ENCODE results near the gene SLC22A7. TPM values are rescaled to one million over a fixed set of nuclear protein-coding genes. Genes with fewer than 3 reads are reported as not detected.

The SLC22A7 gene
- total and polyA plus RNA-seq, 2 experiments from 2014 or later: 0.31 TPM; not detected in 1

DNA sequence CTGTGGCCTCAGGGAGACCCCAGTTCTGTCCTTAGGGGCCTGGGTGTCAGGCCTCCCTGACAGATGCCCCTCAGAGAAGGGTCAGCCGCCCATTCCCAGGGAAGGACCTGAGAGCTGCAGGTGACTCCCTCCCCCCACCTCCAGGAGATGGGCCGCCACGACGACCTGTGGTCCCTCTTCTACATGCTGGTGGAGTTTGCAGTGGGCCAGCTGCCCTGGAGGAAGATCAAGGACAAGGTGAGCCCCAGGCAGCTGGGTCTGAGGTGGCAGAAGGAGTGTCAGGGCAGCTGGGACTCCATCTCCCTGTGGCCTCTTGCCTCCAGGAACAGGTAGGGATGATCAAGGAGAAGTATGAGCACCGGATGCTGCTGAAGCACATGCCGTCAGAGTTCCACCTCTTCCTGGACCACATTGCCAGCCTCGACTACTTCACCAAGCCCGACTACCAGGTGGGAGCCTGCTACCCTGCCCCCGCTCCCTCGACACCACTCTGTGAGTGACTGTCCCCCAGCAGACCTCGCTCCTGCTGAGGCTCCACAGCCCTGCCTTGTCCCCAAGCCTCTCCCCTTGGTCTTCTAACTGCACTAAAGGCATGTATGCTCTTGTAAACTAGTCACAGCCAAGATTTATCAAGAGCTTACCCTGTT, 42.5 kb upstream of the SLC22A7 start (continued):
- TF ChIP-seq, protein P1, sequence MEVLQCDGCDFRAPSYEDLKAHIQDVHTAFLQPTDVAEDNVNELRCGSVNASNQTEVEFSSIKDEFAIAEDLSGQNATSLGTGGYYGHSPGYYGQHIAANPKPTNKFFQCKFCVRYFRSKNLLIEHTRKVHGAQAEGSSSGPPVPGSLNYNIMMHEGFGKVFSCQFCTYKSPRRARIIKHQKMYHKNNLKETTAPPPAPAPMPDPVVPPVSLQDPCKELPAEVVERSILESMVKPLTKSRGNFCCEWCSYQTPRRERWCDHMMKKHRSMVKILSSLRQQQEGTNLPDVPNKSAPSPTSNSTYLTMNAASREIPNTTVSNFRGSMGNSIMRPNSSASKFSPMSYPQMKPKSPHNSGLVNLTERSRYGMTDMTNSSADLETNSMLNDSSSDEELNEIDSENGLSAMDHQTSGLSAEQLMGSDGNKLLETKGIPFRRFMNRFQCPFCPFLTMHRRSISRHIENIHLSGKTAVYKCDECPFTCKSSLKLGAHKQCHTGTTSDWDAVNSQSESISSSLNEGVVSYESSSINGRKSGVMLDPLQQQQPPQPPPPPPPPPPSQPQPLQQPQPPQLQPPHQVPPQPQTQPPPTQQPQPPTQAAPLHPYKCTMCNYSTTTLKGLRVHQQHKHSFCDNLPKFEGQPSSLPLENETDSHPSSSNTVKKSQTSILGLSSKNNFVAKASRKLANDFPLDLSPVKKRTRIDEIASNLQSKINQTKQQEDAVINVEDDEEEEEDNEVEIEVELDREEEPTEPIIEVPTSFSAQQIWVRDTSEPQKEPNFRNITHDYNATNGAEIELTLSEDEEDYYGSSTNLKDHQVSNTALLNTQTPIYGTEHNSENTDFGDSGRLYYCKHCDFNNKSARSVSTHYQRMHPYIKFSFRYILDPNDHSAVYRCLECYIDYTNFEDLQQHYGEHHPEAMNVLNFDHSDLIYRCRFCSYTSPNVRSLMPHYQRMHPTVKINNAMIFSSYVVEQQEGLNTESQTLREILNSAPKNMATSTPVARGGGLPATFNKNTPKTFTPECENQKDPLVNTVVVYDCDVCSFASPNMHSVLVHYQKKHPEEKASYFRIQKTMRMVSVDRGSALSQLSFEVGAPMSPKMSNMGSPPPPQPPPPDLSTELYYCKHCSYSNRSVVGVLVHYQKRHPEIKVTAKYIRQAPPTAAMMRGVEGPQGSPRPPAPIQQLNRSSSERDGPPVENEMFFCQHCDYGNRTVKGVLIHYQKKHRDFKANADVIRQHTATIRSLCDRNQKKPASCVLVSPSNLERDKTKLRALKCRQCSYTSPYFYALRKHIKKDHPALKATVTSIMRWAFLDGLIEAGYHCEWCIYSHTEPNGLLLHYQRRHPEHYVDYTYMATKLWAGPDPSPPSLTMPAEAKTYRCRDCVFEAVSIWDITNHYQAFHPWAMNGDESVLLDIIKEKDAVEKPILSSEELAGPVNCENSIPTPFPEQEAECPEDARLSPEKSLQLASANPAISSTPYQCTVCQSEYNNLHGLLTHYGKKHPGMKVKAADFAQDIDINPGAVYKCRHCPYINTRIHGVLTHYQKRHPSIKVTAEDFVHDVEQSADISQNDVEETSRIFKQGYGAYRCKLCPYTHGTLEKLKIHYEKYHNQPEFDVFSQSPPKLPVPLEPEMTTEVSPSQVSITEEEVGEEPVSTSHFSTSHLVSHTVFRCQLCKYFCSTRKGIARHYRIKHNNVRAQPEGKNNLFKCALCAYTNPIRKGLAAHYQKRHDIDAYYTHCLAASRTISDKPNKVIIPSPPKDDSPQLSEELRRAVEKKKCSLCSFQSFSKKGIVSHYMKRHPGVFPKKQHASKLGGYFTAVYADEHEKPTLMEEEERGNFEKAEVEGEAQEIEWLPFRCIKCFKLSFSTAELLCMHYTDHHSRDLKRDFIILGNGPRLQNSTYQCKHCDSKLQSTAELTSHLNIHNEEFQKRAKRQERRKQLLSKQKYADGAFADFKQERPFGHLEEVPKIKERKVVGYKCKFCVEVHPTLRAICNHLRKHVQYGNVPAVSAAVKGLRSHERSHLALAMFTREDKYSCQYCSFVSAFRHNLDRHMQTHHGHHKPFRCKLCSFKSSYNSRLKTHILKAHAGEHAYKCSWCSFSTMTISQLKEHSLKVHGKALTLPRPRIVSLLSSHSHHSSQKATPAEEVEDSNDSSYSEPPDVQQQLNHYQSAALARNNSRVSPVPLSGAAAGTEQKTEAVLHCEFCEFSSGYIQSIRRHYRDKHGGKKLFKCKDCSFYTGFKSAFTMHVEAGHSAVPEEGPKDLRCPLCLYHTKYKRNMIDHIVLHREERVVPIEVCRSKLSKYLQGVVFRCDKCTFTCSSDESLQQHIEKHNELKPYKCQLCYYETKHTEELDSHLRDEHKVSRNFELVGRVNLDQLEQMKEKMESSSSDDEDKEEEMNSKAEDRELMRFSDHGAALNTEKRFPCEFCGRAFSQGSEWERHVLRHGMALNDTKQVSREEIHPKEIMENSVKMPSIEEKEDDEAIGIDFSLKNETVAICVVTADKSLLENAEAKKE (CRISPR knock-in tag; IDR thresholded peaks at IDR 0.05): no peak

DNA sequence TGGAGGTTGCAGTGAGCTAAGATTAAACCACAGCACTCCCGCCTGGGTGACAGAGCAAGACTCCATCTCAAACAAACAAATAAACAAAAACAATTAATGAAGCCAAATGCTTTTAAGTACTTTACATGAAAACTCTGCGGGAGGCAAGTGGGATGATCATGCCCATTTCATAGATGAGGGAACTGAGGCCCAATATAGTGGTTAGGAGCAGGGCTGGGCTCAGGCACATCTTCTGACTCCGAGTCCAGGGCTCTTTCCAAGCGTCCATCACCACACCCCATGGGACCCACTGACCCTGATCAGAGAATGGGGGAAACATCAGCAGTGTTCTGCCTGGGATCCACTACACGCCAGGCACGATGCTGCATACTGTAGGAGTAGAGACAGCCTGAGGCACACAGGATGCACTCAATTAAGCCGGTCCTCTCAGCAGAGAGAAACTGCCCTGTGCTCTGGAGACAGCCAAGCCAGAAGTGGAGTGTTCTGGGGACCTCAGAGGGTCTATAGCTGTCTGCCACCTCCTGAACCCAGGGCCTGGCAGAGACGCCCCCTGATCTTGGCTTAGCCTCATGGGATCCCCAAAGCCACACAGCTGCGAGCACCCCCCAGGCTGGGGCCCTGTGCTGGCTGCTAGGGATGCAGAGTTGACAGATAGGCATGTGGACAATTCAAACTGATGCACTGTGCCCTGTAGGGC, 41.2 kb upstream of the SLC22A7 start:
- H2AFZ ChIP-seq: no peak overlapping the region
- H3K4me3 ChIP-seq: no peak overlapping the region
- no peaks in the 10 kb centered on the region for H4K20me1 ChIP-seq (replicated peaks; ENCODE audit: insufficient read depth)
- H3K27ac ChIP-seq (ENCODE audit: low read depth): no peak overlapping the region
- no peaks in the 10 kb centered on the region; the same call in 2 of the 3 replicates for H3K9me3 Mint-ChIP-seq
- peaks cover 21% of the 10 kb centered on the region for H3K27me3 Mint-ChIP-seq (ENCODE audit: insufficient read depth, low read depth, poor library complexity)
- ATAC-seq: no peak
- no peaks in the 10 kb centered on the region for H3K27me3 ChIP-seq (ENCODE audit: insufficient read depth)
- no peaks in the 10 kb centered on the region for H3K36me3 ChIP-seq (ENCODE audit: insufficient read depth)
- H3K4me2 ChIP-seq: no peak overlapping the region
- DNase-seq (ENCODE audit: low spot score): no peak
- H3K9me2 ChIP-seq (ENCODE audit: insufficient read depth): no peaks in the 10 kb centered on the region
- no peaks in the 10 kb centered on the region for H3F3A ChIP-seq (replicated peaks; ENCODE audit: low read depth)
- no peaks in the 10 kb centered on the region for H3K4me1 ChIP-seq (ENCODE audit: insufficient read depth)
- no peaks in the 10 kb centered on the region for H3K36me3 Mint-ChIP-seq (ENCODE audit: low read depth)
- peaks cover 10% of the 10 kb centered on the region for H3K4me1 Mint-ChIP-seq
- H3K27ac Mint-ChIP-seq: no peak overlapping the region
- H3K79me2 ChIP-seq (replicated peaks; ENCODE audit: insufficient read depth): no peaks in the 10 kb centered on the region
- no peak overlapping the region for H3K4me3 Mint-ChIP-seq
- TF ChIP-seq STAT1 (IDR thresholded peaks at IDR 0.05; ENCODE audit: unreplicated experiment): no peak
- TF ChIP-seq CREB1 (CRISPR knock-in tag; IDR thresholded peaks at IDR 0.05; ENCODE audit: low read depth): no peak
- TF ChIP-seq, protein P2, sequence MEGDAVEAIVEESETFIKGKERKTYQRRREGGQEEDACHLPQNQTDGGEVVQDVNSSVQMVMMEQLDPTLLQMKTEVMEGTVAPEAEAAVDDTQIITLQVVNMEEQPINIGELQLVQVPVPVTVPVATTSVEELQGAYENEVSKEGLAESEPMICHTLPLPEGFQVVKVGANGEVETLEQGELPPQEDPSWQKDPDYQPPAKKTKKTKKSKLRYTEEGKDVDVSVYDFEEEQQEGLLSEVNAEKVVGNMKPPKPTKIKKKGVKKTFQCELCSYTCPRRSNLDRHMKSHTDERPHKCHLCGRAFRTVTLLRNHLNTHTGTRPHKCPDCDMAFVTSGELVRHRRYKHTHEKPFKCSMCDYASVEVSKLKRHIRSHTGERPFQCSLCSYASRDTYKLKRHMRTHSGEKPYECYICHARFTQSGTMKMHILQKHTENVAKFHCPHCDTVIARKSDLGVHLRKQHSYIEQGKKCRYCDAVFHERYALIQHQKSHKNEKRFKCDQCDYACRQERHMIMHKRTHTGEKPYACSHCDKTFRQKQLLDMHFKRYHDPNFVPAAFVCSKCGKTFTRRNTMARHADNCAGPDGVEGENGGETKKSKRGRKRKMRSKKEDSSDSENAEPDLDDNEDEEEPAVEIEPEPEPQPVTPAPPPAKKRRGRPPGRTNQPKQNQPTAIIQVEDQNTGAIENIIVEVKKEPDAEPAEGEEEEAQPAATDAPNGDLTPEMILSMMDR (conservative IDR thresholded peaks at IDR 0.05; ENCODE audit: low read depth in 2 of 2): no peak
- no peak for TF ChIP-seq ZNF114 (CRISPR knock-in tag; IDR thresholded peaks at IDR 0.05)
- TF ChIP-seq, protein P1 (CRISPR knock-in tag; IDR thresholded peaks at IDR 0.05): no peak
- TF ChIP-seq NANOG (IDR thresholded peaks at IDR 0.05; ENCODE audit: borderline replicate concordance): no peak
